ENCODE measurements around the gene MLXIPL. TPM values are rescaled to one million over a fixed set of nuclear protein-coding genes. Genes with fewer than 3 reads are reported as not detected.
"Not testable (repeated sequence)": the region's sequence is repeated elsewhere in the genome, so short reads cannot be mapped to it uniquely, and the experiment has no call there.

The MLXIPL gene
- total RNA-seq, 3 donors from 2014 or later (not counting 1 experiment from before 2014, with no cell fraction given), result not detected

DNA sequence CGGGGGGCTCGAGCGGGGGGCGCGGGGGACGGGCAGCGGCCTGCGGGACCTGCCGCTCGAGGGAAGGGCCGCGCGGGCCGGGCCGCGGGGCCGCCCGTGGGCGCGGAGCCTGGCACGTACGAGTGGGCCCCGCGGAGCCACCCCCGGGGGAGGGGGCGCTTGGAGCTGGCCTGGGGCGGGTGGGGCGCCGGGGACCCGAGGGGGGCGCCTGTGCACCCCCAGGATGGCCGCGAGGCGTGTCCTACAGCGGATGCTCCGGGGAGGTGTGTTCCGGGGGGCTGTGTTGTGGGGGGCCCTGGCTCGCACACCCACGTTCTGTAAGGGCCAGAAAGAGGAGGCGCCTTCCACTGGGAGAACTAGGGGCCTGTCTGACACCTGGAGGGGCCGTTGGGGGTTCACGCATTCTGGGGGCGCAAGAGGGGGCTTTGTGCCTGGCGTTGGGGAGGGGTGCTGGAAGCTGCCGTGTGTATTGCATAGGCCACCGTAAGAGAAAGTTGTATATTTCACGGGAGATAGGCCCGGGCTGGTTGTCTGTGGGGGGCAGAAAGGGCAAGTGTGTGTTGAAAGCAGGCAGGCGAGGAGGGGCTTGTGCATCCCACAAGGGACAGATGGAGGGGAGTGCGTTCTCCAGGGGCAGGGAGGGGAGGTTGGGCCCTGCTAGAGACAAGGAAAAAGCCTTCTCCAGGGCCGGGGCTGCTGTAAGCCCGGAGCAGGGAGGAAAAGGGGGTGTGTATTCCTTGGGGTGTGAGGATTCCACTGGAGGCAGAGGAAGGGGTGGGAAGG, 44.0 kb upstream of the MLXIPL start:
- Mint-ChIP-seq H3K36me3 (no peaks in the 10 kb centered on the region), H3K27me3 (ENCODE audit: low read depth in 2 of 2) (peaks cover 21 to 31% of the 10 kb centered on the region in 2 donors), H3K4me3 (peak overlapping the region; percentile 63), H3K4me1 (peaks cover 0 to 10% of the 10 kb centered on the region in 2 donors), H3K9me3 (peaks cover 0 to under 1% of the 10 kb centered on the region in 2 donors), H3K27ac (peak overlapping the region in 1 of 2 donors; percentile 13)
- Histone ChIP-seq H3K36me3 (ENCODE audit: control insufficient read depth, insufficient read depth, low read length) (no peaks in the 10 kb centered on the region), H3K4me1 (ENCODE audit: control insufficient read depth, insufficient read depth, low read length) (peaks cover 10% of the 10 kb centered on the region), H3K27me3 (ENCODE audit: control insufficient read depth, insufficient read depth, low read length) (peaks cover 22% of the 10 kb centered on the region), H3K27ac (ENCODE audit: low read length) (no peak overlapping the region), H3K9me3 (ENCODE audit: control insufficient read depth, insufficient read depth, low read length) (no peaks in the 10 kb centered on the region), H3K4me3 (ENCODE audit: low read length) (no peak overlapping the region)
- ATAC-seq (no peak), DNase-seq (peak in 1 of 2 donors; percentile 26)
- WGBS (ENCODE audit: insufficient coverage), result 4% methylated on average over 52 of the region's 52 CpGs
- intact Hi-C loops (cut with micrococcal nuclease), result loop anchor here (5.0 kb wide), 2 partner anchors 61 to 69 kb away; partner anchors contain the start of gene ABHD11
- TF ChIP-seq, protein P1, sequence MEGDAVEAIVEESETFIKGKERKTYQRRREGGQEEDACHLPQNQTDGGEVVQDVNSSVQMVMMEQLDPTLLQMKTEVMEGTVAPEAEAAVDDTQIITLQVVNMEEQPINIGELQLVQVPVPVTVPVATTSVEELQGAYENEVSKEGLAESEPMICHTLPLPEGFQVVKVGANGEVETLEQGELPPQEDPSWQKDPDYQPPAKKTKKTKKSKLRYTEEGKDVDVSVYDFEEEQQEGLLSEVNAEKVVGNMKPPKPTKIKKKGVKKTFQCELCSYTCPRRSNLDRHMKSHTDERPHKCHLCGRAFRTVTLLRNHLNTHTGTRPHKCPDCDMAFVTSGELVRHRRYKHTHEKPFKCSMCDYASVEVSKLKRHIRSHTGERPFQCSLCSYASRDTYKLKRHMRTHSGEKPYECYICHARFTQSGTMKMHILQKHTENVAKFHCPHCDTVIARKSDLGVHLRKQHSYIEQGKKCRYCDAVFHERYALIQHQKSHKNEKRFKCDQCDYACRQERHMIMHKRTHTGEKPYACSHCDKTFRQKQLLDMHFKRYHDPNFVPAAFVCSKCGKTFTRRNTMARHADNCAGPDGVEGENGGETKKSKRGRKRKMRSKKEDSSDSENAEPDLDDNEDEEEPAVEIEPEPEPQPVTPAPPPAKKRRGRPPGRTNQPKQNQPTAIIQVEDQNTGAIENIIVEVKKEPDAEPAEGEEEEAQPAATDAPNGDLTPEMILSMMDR (IDR thresholded peaks at IDR 0.05), result no peak

DNA sequence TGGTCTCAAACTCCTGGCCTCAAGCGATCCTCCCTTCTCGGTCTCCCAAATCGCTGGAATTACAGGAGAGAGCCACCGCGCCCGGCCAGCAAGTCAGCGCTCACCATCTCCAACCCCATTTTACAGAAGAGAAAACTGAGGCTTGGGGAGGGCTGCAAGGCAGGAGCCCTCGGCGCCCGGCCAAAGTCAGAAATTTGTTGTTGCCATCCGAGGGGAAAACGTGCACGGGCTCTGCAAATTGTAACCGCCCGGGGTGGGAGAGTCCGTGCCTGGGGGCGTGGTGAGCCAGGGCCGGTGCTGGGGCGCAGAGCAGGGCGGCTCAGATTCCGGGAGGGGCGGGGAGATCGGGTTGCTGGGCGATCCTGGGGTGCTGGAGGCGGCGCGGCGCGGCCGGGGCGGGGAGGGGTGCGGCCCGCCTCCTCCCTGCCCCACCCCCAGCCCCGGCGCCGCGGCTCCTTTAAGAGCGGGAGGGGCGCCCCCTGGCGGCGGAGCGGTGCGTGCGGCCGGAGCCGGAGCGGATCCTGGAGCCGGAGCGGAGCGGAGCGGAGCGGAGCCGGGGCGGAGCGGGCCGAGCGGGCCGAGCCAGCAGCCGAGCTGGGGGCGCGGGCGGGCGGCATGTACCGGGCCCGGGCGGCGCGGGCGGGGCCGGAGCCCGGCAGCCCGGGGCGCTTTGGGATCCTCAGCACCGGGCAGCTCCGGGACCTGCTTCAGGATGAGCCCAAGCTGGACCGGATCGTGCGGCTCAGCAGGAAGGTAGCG, 43.2 kb upstream of the MLXIPL start, which contains the start of gene VPS37D:
VPS37D (plus strand) TSS at position 488 of the 759 bp plus-strand sequence; CDS start at position 616, 128 bp downstream.
- DNase-seq, result peak; percentile 93 to 96
- H3K4me1 ChIP-seq (ENCODE audit: control insufficient read depth, insufficient read depth, low read length), result peaks cover 10% of the 10 kb centered on the region
- Mint-ChIP-seq H3K36me3 (no peaks in the 10 kb centered on the region), H3K4me3 (peak within 1 kb of the TSS; percentile 84), H3K4me1 (peaks cover 0 to 10% of the 10 kb centered on the region in 2 donors), H3K27me3 (ENCODE audit: low read depth in 2 of 2) (peaks cover 28 to 35% of the 10 kb centered on the region in 2 donors), H3K27ac (peak within 1 kb of the TSS in 1 of 2 donors; percentile 53), H3K9me3 (peaks cover 0 to 4% of the 10 kb centered on the region in 2 donors)
- TF ChIP-seq, protein P1 (IDR thresholded peaks at IDR 0.05), result peak; percentile 66
- WGBS (ENCODE audit: insufficient coverage), result 3% methylated on average over 76 of the region's 79 CpGs
- peak within 1 kb of the TSS; percentile 35 for H3K4me3 ChIP-seq (ENCODE audit: low read length)
- H3K36me3 ChIP-seq (ENCODE audit: control insufficient read depth, insufficient read depth, low read length), result no peaks in the 10 kb centered on the region
- intact Hi-C loops (cut with micrococcal nuclease), result loop anchor here (5.0 kb wide), 2 partner anchors 60 to 70 kb away; partner anchors contain the start of gene ABHD11
- H3K9me3 ChIP-seq (ENCODE audit: control insufficient read depth, insufficient read depth, low read length), result peaks cover 4% of the 10 kb centered on the region
- peak; percentile 93 to 99 (median 96) for ATAC-seq
- H3K27ac ChIP-seq (ENCODE audit: low read length), result no peak within 1 kb of the TSS
- peaks cover 22% of the 10 kb centered on the region for H3K27me3 ChIP-seq (ENCODE audit: control insufficient read depth, insufficient read depth, low read length)

DNA sequence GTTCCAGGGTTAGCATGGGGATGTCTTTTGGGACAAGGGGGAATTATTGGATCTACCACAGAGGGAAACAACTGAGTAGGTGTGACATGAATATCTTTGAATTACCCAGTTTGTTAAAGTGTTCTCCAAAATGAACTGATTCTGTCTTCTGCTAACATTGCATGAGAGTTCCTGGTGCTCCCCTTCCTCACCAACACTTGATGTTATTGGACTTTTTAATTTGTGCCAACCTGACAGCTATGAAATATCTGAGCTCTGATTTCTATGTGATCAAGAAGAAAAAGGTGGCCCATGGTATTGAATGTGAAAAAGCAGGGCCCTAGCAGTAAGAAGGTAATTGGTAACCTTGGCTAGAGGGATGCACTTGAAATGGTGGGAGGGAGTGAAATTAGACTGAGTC, 38.7 kb upstream of the MLXIPL start:
- Histone ChIP-seq H3K9me3 (ENCODE audit: control insufficient read depth, insufficient read depth, low read length) (peaks cover 4% of the 10 kb centered on the region), H3K36me3 (ENCODE audit: control insufficient read depth, insufficient read depth, low read length) (no peaks in the 10 kb centered on the region), H3K4me1 (ENCODE audit: control insufficient read depth, insufficient read depth, low read length) (peaks cover 4% of the 10 kb centered on the region), H3K27me3 (ENCODE audit: control insufficient read depth, insufficient read depth, low read length) (peaks cover 8% of the 10 kb centered on the region), H3K27ac (ENCODE audit: low read length) (no peak overlapping the region), H3K4me3 (ENCODE audit: low read length) (no peak overlapping the region)
- TF ChIP-seq, protein P1 (IDR thresholded peaks at IDR 0.05), result no peak
- no peak overlapping the region for H3K27ac Mint-ChIP-seq
- DNase-seq (no peak), ATAC-seq (no peak)
- H3K27me3 Mint-ChIP-seq (ENCODE audit: low read depth in 2 of 2), result peaks cover 26 to 35% of the 10 kb centered on the region in 2 donors
- no peaks in the 10 kb centered on the region for H3K36me3 Mint-ChIP-seq
- intact Hi-C loops (cut with micrococcal nuclease), result no loop called here
- peaks cover 0 to 4% of the 10 kb centered on the region in 2 donors for H3K4me1 Mint-ChIP-seq
- H3K9me3 Mint-ChIP-seq, result peaks cover 0 to 4% of the 10 kb centered on the region in 2 donors
- no peak overlapping the region for H3K4me3 Mint-ChIP-seq

DNA sequence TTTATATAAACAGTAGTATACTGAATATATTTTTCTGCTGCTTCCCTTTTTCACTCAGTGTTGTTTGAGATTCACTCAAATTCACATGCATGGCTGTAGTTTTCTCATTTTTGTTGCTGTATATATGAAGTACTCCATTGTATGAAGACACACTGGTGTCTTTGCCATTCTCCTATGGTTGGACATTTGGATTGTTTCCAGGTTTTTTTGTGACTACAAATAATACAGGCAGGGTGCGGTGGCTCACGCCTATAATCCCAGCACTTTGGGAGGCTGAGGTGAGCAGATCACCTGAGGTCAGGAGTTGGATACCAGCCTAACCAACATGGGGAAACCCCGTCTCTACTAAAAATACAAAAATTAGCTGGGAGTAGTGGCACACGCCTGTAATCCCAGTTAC, 36.3 kb upstream of the MLXIPL start:
- H3K36me3 Mint-ChIP-seq; H3K27me3 ChIP-seq (ENCODE audit: control insufficient read depth, insufficient read depth, low read length); H3K9me3 Mint-ChIP-seq; ATAC-seq; H3K9me3 ChIP-seq (ENCODE audit: control insufficient read depth, insufficient read depth, low read length); H3K4me3 ChIP-seq (ENCODE audit: low read length); H3K27ac ChIP-seq (ENCODE audit: low read length); H3K36me3 ChIP-seq (ENCODE audit: control insufficient read depth, insufficient read depth, low read length); intact Hi-C loops (cut with micrococcal nuclease); H3K4me1 ChIP-seq (ENCODE audit: control insufficient read depth, insufficient read depth, low read length); H3K4me3 Mint-ChIP-seq; H3K4me1 Mint-ChIP-seq; DNase-seq; H3K27ac Mint-ChIP-seq: not testable (repeated sequence)
- peaks cover 23 to 35% of the 10 kb centered on the region in 2 donors for H3K27me3 Mint-ChIP-seq (ENCODE audit: low read depth in 2 of 2)
- WGBS (ENCODE audit: insufficient coverage), result 78% methylated on average over 4 of the region's 4 CpGs

Measured in natural killer cell (primary cell).